Glomerular endothelial cell (primary cell): ENCODE data around the gene NPIPB4. TPM values are rescaled to one million over a fixed set of nuclear protein-coding genes. Genes with fewer than 3 reads are reported as not detected.

Experiments used
- total RNA-seq: library from RNA; depleted of rRNA; stranded (reverse); fragments of >200 nt; gene quantifications from 2 replicates; pipeline ENCODE4 v1.2.3, GENCODE V29; 2015

Gene NPIPB4
- total RNA-seq, 1 donor from 2014 or later, result 50.2 TPM

Other genes with a start within 250 kb of the NPIPB4 start
- not detected in 2 replicates for gene IGSF6, start 205.1 kb downstream of the NPIPB4 start, total RNA-seq
- 0.06 TPM in 1 of 2 replicates, not detected in the other for gene OTOA, start 193.8 kb downstream of the NPIPB4 start, total RNA-seq
- 134 and 164 TPM in 2 replicates for gene UQCRC2, start 95.6 kb upstream of the NPIPB4 start, total RNA-seq
- gene PDZD9, start 143.4 kb upstream of the NPIPB4 start, total RNA-seq, result not detected in 2 replicates
- 8.8 and 13.1 TPM in 2 replicates for gene MOSMO, start 150.4 kb upstream of the NPIPB4 start, total RNA-seq
- not detected in 2 replicates for gene VWA3A, start 234.8 kb upstream of the NPIPB4 start, total RNA-seq